A549 (cell line): ENCODE data around the gene DNAI4.

Source experiments
- CEBPB ChIP-seq, 2 experiments: fragments of >200 bp in 1 of 2; sonication (Bioruptor Twin) in 1 of 2; formaldehyde crosslinking in 1 of 2; IDR thresholded peaks; 2 replicates each; pipeline ENCODE4 v1.6.1; 2012 to 2016
- CTCF ChIP-seq: fragments of >200 bp; sonication (Bioruptor Twin); formaldehyde crosslinking; IDR thresholded peaks from 3 replicates; pipeline ENCODE4 v1.5.1; 2016
- RNF2 ChIP-seq: fragments of 200-600 bp; sonication (generic); IDR thresholded peaks from 2 replicates; pipeline ENCODE4 v1.6.1; 2016; ENCODE audit warnings: low read depth, mild to moderate bottlenecking, antibody characterized with exemption, moderate library complexity, borderline replicate concordance
- SMC3 ChIP-seq: fragments of >200 bp; sonication (Bioruptor Twin); formaldehyde crosslinking; IDR thresholded peaks from 3 replicates; pipeline ENCODE4 v1.6.1; 2018; ENCODE audit warnings: inconsistent platforms
- TF ChIP-seq, protein P1 (sequence below): fragments of 150-350 bp; IDR thresholded peaks from 2 replicates; pipeline ENCODE4 v1.6.1; 2014; ENCODE audit warnings: low read depth, mild to moderate bottlenecking, low read length
- TF ChIP-seq, protein P2 (sequence below): IDR thresholded peaks from 2 replicates; pipeline ENCODE4 v1.6.1; 2012

DNA sequence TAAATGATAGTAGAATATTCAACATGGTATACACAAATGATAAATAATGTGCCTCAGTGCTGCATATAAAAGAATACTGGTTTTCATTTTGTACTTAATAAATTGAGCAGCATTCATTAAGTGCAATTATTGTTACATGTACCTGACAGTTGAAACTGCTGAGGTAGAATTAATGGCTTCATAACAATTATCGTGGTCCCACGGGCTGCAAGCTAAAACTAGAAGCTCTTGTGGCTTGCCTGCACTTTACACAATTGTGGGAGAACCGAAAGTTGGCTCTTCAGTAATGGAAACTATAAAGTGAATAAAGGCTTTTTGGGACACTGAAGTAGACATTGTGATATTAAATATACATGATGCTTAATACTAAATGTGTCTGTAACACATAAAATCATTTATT lies 146.8 kb downstream of the DNAI4 start:
- no peak for TF ChIP-seq CTCF
- TF ChIP-seq RNF2, result no peak
- no peak for TF ChIP-seq CEBPB (IDR thresholded peaks at IDR 0.05)
- TF ChIP-seq, protein P1, sequence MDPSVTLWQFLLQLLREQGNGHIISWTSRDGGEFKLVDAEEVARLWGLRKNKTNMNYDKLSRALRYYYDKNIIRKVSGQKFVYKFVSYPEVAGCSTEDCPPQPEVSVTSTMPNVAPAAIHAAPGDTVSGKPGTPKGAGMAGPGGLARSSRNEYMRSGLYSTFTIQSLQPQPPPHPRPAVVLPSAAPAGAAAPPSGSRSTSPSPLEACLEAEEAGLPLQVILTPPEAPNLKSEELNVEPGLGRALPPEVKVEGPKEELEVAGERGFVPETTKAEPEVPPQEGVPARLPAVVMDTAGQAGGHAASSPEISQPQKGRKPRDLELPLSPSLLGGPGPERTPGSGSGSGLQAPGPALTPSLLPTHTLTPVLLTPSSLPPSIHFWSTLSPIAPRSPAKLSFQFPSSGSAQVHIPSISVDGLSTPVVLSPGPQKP, result no peak
- no peak for TF ChIP-seq SMC3
- TF ChIP-seq, protein P2, sequence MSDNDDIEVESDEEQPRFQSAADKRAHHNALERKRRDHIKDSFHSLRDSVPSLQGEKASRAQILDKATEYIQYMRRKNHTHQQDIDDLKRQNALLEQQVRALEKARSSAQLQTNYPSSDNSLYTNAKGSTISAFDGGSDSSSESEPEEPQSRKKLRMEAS, result no peak
